Activated CD8-positive, alpha-beta memory T cell treated with anti-CD3 and anti-CD28 coated beads for 48 hours (primary cell): ENCODE measurements around the gene NDUFS3.
"Not testable (repeated sequence)": the region's sequence is repeated elsewhere in the genome, so short reads cannot be mapped to it uniquely, and the experiment has no call there.

Experiments
- DNase-seq, 3 experiments: peaks; one replicate each; pipeline ENCODE4 v3.0.0-alpha.2; 2020; ENCODE audit warnings: low read depth in 2 of 3, low spot score in 2 of 3

The NDUFS3 gene

DNA sequence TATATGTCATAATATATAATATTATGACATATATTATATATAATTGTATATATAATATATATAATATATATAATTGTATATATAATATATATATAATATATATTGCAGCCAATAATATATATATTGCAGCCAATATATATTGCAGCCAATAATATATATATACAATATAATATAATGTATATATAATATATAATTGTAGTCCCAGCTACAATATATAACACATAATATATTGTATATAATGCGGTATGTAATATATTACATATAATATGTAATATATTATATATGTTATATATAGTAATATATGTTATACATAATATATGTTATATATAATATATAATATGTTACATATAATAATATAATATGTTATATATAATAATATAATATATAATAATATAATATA, 20.2 kb upstream of the NDUFS3 start:
- no peak for DNase-seq

DNA sequence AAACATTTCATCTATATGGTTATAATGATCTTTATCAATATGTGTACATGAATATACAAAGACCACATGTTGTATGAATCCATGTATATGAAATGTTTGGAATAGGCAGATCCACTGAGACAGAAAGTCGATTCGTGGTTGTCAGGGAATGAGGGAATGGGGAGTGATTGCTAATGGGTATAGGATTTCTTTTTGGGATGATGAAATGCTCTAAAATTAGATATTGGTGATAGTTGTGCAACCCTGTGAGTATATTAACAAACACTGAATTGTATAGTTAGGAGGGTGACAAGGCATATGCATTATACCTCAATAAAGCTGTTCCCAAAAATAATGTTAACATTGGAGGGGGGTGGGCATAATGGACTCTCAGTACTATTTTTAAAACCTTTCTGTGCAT, 18.4 kb upstream of the NDUFS3 start:
- no peak for DNase-seq

DNA sequence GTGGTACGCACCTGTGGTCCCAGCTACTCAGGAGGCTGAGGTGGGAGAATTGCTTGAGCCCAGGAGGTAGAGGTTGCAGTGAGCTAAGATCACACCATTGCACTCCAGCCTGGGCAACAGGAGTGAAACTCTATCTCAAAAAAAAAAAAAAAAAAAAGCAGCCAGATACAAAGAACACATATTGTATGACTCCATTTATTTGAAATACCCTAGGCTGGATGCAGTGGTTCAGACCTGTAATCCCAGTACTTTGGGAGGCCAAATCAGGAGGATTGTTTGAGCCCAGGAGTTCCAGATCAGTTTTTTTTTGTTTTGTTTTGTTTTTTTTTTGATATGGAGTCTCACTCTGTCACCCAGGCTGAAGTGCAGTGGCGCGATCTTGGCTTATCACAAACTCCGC, 16.5 kb upstream of the NDUFS3 start:
- not testable (repeated sequence) for DNase-seq

DNA sequence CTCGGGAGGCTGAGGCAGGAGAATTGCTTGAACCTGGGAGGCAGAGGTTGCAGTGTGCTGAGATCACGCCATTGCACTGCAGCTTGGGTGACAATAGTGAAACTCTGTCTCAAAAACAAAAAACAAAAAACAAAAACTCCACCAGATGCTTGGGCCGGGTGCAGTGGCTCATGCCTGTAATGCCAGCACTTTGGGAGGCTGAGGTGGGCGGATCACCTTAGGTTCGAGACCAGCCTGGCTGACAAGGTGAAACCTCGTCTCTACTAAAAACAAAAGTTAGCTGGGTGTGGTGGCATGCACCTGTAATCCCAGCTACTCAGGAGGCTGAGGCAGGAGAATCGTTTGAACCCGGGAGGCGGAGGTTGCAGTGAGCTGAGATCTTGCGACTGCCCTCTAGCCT, 14.5 kb upstream of the NDUFS3 start:
- DNase-seq: not testable (repeated sequence)

DNA sequence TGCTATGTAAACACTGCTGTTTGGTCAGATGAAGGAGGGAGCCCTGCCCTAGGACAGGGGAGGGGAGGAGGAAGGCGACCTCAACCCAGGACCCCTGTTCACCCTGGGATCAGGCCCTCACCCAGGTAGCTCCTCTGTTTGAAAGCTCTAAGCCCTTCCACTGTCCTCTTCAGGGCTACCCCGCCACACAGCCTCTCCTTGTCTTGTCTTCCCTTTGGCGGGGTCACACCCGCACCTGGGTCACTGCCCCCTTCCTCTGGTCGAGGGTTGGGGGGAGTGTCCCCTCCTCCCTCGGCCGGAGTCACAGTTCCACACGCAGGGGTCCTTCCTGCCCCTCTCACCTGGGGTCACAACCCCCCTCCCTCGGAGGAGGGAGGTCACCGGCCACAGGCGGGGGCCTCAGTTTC, 13.9 kb upstream of the NDUFS3 start:
- DNase-seq: no peak

DNA sequence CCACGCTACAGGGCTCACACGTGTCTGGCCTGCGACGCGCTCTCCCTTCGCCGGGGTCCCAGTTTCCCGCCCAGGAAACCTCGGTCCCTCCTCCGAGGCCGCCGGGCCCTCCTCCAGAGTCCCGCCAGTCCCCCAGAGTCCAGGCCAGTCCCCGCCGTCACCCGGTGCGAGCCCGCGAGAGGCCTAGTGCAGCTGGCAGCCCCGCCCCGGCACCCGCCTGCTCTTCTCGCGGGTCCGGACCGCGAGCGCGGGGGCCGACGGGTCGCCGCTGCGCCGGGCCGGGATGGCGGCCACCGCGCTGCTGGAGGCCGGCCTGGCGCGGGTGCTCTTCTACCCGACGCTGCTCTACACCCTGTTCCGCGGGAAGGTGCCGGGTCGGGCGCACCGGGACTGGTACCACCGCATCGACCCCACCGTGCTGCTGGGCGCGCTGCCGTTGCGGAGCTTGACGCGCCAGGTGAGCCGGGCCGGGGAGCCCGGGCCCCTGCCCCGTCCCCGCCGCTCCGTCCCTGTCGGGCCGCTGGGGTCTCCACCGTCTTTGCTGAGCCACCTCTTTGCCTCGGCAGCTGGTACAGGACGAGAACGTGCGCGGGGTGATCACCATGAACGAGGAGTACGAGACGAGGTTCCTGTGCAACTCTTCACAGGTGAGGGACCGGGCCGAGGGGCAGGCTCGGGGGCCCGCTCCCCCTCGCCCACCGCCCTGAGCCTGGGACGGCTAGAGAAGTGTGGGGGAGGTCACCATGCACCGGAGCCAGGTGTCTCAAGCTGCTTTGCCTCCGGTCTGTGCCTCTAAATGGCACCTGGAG, 13.3 kb upstream of the NDUFS3 start, which contains the start of gene PTPMT1:
Gene PTPMT1, plus strand, starts transcription at position 260 of the 809 bp plus-strand sequence. Its CDS starts 24 bp downstream, at position 284.
- DNase-seq: peak; percentile 49 to 54 (median 51)

DNA sequence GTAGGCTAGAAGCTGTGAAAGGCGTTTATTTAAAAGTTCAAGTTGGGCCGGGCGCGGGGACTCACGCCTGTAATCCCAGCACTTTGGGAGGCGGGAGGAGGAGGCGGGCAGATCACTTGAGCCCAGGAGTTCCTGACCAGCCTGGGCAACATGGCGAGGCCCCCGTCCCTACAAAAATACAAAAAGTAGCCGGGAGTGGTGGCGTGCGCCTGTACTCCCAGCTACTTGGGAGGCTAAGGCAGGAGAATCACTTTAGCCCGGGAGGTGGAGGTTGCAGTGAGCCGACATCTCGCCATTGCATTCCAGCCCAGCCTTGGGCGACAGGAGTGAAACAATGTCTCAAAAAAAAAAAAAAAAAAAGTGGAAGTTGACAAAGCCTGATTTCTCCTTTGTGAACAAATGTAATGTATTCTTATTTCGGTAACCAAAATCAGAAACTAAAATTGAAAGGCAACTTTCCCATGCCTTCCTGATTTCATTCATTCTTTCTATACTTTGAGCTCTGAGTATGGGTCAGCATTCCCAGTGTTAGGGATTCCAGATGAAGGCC, 12.7 kb upstream of the NDUFS3 start:
- no peak for DNase-seq

DNA sequence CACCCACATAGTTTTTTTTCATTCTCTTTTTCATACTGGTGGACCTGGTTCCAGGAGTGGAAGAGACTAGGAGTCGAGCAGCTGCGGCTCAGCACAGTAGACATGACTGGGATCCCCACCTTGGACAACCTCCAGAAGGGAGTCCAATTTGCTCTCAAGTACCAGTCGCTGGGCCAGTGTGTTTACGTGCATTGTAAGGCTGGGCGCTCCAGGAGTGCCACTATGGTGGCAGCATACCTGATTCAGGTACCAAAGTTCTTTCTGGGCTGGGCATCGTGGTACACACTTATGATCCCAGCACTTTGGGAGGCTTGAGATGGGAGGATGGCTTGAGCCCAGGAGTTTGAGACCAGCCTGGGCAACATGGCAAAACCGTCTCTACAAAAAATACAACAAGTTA, 9.2 kb upstream of the NDUFS3 start:
- DNase-seq: no peak

DNA sequence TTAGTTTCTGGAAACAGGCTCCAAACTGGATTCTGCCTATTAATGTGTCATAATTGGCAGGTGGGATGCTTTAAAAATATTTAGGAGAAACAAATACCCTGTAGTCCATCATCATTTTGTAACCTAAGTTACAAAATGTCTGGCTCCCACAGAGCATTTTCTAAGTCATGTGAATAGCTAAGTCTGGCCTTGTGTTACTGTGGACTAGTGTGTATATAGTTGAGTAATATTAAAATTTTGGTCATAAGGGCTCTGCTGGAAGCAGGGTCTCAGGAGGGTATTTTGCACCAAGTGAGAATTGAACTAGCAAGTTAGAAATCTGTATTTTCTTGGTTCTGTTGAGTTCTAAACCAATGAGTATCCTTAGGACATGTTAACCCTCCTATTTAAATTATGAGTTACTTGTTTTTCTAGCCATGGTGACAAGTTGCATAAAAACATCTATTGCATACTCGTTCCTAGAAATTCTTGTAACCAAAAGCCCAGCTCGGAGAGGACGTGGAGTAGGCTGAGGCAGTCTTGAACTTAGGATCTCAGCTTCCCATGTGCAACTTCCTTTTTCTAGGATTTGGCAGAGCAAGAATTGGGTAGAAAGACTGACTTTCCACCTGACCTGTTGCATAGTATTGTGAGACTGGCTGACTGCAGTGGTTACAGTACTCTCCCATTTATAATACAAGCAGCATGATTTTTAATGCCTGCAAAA, 8.1 kb upstream of the NDUFS3 start:
- DNase-seq: no peak

DNA sequence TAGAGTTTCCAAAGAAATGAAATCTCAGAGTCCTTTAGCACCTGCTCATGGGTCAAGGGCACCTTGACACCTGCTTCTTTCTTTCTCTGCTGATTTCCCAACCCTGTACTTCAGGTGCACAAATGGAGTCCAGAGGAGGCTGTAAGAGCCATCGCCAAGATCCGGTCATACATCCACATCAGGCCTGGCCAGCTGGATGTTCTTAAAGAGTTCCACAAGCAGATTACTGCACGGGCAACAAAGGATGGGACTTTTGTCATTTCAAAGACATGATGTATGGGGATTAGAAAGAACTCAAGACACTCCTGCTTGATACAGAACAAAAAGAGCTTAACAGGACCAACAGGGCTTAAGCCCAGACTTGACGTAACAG, 7.5 kb upstream of the NDUFS3 start:
- no peak for DNase-seq

DNA sequence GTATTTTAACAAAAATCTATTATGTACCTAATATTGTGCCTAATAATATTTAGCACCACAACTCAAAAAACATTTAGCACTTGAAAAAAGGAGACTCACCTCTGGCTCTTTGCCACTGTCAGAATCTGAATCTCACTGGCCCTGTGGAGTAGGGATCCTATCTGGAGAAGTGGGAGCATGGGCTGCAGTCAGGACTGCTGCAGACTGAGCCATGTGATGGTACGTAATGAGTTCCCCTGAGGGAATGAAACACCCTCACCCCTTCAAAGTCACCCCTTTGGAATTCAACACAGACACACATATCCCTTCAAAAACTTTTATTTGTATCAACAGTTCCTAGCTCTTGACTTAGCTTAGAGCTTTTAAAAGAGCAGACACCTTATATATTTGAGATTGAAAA, 7.0 kb upstream of the NDUFS3 start:
- DNase-seq: no peak

DNA sequence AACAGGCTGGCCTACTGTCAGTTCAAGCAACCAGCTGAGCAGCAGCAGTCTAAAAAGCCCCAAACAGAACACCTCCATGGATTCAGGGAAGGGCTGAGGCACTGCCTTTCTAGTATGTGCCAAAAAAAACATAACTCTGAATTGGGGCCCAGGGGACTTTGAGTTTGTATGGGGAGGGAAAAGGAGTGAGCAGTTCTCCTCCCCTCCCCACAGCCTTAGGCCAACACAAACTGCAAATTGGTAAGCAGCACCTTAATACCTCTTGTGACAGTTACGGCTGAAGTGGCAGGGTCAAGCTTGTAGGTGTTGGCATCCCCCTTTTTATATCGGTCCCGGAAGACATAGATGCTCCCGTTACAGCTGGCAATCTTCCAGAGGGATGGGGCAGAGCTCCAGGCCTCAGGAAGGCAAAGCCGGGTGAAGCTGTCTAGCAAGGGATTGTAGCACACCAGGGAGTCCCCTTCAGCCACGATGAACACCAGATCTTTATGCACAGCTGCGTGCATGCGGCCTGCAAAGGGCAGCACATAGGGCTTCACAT, 6.1 kb upstream of the NDUFS3 start:
- no peak for DNase-seq

DNA sequence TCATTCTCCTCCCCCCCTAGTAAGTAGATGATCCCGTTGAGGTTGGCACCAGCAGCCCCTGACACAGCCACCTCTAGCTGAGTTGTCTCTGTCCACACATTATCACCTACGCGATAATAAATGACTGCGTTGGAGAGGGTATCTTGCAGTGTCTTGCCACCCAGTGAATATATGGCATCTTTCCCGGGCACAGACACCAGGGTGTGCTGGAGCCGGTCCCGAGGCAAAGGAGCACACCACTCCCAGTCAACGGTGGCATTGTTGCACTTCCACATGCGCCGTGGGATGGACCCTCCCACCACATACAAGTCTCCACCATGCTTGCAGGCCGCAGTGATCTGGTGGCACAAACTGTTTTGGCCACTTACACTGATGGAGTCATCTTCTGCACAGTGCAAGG, 5.6 kb upstream of the NDUFS3 start:
- no peak for DNase-seq

DNA sequence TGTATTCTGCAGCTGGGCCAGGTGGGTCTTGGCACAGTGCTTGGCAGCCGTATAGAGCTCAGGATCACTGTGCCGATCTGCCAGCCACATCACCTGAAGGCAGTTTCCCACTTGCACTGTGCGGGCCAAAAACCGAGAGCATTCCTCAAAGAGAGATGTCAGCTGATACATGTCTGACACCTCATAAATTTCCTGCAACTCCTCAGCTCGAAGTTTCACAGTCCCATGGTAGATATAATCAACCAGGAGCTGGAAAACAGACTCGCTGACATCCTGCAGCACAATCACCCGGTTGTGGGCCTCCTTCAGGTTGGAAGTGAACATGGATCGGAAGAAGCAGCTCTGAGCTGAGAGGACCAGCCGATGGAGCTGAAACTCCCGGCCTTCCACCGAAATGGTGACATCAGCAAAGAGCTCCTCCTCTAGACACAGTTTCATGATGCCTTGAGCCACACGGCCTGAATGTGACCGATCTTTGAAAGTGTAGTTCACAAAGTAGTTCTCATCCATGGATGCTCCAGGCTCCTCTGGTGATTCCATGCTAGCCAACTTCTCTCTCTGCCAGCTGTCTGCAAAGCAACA, 1.3 kb upstream of the NDUFS3 start:
- DNase-seq: no peak

DNA sequence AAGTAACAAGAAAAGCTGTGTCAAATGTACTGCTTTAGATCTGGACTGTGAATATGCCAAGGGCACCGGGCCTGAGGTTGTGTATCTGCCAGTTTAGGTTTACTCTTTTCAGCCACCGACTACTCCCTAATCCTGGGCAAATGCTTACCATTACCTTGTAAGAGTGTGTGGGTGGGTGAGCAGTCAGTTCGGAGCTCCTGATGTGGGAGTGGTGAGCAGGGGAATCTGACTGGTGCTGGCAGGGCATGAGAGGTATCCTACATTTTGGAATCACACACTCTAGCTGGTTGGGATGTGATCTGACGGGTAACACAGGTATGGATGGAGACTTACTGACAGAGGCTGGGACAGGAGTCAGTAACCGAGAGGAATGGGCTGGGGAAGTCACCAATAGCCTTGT, 5.0 kb downstream of the NDUFS3 start:
- DNase-seq: no peak

DNA sequence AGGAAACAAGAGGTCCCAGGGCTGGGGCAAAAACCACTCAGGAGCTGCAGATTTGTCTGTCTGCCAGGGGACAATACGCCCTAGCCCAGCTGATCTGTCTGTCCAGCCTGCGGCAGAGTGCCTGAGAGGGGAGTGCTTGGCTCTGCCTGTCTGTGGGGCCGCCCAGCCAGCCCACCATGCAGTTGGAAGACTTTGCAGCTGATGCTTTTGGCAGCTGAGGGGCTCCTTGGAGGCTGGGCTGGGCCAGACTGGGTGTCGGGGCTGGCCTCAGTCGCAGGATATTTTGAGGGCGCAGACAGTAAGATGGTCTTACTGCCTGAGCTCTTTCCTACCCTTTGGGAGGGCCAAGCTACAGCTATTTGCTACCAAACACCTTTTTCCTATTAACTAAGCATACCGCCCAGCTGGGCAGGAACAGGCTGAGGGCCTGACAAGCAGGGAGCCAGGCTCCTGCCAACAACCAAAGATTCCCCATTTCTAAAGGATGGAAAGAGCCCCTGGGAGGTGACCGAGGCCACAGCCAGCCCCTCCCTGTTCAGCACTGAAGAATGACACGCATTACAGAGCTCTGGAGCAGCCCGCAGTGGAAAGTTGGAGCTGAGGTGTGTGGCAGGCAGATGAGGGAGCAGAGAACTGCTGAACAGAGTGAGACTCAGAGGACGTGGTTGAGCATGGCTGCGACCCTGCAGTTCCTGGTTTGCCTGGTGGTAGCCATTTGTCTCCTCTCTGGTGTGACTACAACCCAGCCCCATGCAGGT, 7.4 kb downstream of the NDUFS3 start, which contains the start of gene FAM180B:
Gene FAM180B, plus strand, starts transcription at position 581 of the 758 bp plus-strand sequence. Its CDS starts 91 bp downstream, at position 672.
- no peak for DNase-seq

DNA sequence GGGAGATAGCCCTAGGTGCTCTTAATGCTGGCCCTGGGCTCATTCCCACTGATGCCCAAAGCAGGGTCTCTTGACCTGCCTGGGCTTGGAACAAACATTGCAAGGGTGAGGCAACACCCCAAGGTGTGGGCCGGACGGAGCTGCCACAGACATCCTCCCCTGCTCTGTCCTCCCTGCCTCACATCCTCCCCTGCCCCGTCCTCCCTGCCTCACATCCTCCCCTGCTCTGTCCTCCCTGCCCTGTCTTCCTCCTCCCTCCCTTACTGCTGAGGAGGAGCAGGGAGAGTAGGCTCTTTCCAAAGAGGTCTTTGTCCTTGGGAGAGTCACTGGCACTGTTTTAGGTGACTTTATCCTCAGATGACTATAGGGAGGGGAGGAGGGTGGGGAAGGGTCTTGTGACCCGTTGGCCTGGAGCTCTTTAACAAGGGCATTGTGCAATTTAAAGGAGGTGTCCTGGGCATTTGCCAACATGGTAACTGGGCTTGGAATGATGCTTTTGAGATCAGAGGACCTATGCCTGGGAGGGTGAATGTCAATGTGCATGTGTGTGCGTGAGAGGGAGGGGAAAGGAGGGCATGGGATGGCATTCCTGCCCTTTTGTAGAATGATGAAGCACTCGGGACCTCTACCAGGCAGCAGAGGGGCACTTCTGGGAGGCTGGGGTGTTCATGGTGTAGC, 8.3 kb downstream of the NDUFS3 start:
- no peak for DNase-seq

DNA sequence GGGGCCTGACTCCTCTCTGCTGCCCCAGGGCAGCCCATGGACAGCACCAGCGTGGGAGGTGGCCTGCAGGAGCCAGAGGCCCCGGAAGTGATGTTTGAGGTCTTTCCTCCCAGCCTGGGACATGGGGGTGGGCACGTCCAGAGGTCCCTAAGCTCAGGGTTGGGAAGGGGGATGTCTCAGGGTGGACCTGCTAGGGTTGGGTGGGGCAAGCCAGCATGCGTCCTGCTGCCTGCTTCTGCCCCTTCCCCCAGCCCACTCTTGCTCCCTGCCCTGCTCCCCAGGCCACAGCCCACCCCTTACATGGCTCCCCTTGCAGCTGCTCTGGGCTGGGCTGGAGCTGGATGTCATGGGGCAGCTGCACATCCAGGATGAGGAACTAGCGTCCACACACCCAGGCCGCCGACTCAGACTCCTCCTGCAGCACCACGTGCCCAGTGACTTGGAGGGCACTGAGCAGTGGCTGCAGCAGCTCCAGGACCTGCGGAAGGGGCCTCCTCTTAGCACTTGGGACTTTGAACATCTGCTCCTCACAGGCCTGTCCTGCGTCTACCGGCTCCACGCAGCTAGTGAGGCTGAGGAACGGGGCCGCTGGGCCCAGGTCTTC, 9.0 kb downstream of the NDUFS3 start:
- DNase-seq: no peak

DNA sequence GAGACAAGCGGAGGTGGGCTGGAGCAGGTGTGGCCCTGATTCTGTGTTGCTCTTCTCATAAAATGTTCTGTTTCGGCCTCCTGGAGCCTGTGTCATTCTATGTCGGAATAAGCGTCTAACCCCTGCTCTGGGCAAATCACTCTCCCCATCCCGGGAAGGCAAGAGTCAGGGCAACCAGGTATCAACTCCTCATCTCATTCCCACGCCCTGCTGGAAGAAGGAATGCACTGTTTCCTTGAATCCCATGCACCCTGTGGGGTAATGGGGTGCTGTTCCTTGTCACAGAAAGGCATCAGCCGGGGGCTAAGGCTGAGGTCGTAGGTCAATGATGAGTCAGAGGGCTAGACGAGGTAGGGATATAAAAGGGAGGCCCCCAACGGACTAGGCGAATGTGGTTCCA, 10.2 kb downstream of the NDUFS3 start:
- no peak for DNase-seq

DNA sequence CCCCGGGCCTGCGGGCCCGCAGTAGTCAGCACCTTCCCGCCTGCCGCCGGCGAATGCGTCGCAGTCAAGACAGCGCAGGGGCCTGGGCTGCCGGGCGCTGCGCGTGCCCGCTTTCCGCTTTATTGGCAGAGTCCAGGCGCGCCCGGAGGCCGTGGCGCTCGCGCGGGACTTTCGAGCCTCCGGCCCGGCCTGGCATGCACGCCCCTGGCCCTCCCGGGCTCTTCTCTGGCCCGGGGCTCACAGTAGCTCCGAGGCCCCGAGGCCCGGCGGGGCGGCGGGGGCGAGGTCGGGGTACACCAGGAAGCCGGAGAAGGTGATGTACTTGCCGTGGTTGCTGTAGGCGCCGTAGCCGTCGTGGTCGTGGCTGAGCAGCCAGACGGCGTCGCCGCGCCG, 10.7 kb downstream of the NDUFS3 start:
- DNase-seq: no peak
